GM12864 (cell line): ENCODE measurements around the gene GEMIN7.

ENCODE experiments used
- DNase-seq: peaks from one replicate; pipeline ENCODE4 v3.0.0-alpha.2; 2011; ENCODE audit warnings: low read depth
- H3K4me3 ChIP-seq: 2 replicates; pipeline ENCODE4 v1.5.1; 2011; ENCODE audit warnings: mild to moderate bottlenecking, low read depth, low read length, control low read depth
- TF ChIP-seq, protein P1 (sequence below): IDR thresholded peaks from 2 replicates; pipeline ENCODE4 v1.5.1; 2011; ENCODE audit warnings: low read depth, mild to moderate bottlenecking, moderate library complexity, low read length, control low read depth, inconsistent platforms; ENCODE audit errors: missing control alignments

Gene GEMIN7

DNA sequence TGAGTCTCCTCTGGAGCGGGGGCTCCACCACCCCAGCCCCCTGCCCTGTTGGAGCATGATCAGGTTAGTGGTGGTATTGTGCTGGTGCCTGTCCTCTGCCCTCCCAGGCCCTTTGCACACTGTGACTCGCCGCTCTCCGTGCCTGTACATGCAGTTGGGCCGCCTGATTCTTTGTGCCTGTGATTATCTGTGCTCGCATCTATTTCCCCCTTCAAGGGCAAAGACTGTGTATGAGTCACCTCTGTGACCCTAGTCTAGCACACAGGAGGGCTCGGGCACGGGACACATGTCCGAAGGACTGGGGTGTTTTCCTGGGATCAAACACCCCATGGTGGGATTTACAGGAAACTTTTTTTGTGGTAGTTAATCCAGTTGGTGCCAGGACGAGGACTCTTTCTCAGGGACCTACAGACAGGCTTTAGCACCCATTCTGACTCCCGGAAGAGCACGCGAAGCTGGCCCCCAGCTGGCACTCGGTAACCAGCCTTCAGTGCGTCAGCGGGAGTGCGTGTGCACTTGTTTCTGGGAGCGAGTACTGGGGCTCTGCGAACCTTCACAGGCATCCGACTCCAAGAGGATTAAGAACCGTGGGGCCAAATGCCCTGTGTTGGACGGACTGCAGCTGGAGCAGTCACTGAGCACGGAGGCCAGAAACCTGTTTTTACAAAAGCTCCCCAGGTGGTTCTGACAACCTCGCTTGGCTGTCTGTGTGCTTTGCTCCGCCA lies 20.6 kb downstream of the GEMIN7 start:
- TF ChIP-seq, protein P1, sequence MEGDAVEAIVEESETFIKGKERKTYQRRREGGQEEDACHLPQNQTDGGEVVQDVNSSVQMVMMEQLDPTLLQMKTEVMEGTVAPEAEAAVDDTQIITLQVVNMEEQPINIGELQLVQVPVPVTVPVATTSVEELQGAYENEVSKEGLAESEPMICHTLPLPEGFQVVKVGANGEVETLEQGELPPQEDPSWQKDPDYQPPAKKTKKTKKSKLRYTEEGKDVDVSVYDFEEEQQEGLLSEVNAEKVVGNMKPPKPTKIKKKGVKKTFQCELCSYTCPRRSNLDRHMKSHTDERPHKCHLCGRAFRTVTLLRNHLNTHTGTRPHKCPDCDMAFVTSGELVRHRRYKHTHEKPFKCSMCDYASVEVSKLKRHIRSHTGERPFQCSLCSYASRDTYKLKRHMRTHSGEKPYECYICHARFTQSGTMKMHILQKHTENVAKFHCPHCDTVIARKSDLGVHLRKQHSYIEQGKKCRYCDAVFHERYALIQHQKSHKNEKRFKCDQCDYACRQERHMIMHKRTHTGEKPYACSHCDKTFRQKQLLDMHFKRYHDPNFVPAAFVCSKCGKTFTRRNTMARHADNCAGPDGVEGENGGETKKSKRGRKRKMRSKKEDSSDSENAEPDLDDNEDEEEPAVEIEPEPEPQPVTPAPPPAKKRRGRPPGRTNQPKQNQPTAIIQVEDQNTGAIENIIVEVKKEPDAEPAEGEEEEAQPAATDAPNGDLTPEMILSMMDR, result no peak
- no peak for DNase-seq

GRCh38 chr19:45100201-45100600 lies 21.1 kb downstream of the GEMIN7 start:
- DNase-seq, result no peak
- no peak overlapping the region for H3K4me3 ChIP-seq
- TF ChIP-seq, protein P1, result no peak

More for the DNA sequence above, 20.6 kb downstream of the GEMIN7 start:
- no peak overlapping the region for H3K4me3 ChIP-seq

DNA sequence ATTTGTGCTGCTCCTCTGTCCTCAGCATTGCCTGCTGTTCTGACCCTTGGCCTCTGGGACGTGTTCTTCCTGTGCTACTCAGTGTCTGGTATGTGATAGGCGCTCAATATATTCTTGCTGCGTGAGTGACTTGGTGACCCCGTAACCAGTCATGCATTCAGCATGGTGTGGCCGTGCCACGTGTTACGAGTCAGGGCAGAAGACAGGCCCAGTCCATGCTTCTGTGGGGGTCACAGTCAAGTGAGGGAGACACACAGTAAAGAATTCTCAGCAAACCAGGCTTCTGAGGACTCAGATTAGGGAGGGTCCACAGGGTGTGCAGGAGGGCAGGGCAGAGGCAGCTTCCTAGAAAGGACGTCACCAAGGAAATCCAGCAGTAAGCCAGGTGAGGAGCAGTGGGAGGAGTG lies 21.8 kb downstream of the GEMIN7 start:
- TF ChIP-seq, protein P1, result no peak
- no peak for DNase-seq
- H3K4me3 ChIP-seq, result no peak overlapping the region

- TF ChIP-seq, protein P1, result no peak
- no peak overlapping the region for H3K4me3 ChIP-seq
- no peak for DNase-seq
Measured at GRCh38 chr19:45101806-45102205, 22.7 kb downstream of the GEMIN7 start.

DNA sequence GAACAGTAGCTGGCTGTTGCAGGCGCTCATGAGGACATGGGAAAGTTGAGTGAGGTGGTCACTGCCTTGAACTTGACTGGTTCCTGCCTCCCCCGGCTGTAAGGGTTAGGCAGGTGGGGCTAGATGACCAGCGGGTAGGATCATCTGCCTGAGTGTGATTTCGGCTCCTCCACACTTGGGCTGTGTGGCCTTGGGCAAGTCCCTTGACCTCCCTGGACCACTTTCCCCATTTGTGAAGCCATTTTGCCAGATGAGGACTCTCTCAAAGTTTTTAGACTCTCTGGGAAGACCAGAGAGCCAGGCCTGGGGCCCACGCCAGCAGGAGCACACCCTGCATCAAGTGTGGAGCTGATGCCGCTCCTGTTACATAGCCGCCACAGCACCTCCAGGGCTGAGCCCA lies 23.4 kb downstream of the GEMIN7 start:
- no peak overlapping the region for H3K4me3 ChIP-seq
- no peak for DNase-seq
- TF ChIP-seq, protein P1, result no peak

DNA sequence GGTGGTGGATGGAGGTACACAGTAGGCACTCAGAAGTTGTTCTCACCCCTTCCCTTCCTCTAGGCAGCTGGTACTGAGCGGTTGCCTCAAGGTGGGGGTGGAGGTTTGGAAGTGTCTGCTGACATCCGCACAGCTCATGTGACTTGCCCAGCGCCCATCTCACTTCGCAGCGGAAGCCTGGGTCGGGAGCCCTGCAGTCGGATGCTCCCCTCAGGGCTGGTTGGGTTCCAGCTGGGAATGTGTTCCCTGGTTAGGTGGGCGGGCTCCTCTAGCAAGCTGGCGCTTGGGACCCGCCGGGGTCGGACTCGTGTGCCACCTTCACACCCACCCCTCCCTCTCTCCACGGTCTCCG lies 24.1 kb downstream of the GEMIN7 start:
- TF ChIP-seq, protein P1, result no peak
- no peak overlapping the region for H3K4me3 ChIP-seq
- no peak for DNase-seq

GRCh38 chr19:45103508-45104319 lies 24.7 kb downstream of the GEMIN7 start:
- no peak for DNase-seq
- TF ChIP-seq, protein P1, result no peak
- no peak overlapping the region for H3K4me3 ChIP-seq
